Lung (tissue), 12 donors: ENCODE measurements around the gene ATRNL1. TPM values are rescaled to one million over a fixed set of nuclear protein-coding genes. Genes with fewer than 3 reads are reported as not detected.
"Not testable (repeated sequence)": the region's sequence is repeated elsewhere in the genome, so short reads cannot be mapped to it uniquely, and the experiment has no call there.

Experiments used
- ATAC-seq: fragments of 200-7000 bp; cut with Tn5 transposase; one replicate; pipeline ENCODE4 v1.9.1; 2020; ENCODE audit warnings: moderate number of reproducible peaks; ENCODE audit not compliant: insufficient read depth, low FRiP score
- DNase-seq, 3 donors: peaks; one replicate each; pipeline ENCODE4 v3.0.0-alpha.2; 2013 to 2017
- H3K27ac ChIP-seq, 2 donors: one replicate each; pipeline ENCODE4 v1.5.1; 2013; ENCODE audit warnings: mild to moderate bottlenecking in 2 of 2, moderate library complexity in 2 of 2, control low read depth in 1 of 2, inconsistent platforms in 1 of 2, low read depth in 1 of 2, low read length in 1 of 2
- H3K27me3 ChIP-seq, 3 donors: one replicate each; pipeline ENCODE4 v1.5.1; 2013; ENCODE audit warnings: low read length in 2 of 3; ENCODE audit not compliant: control insufficient read depth in 3 of 3, insufficient read depth in 3 of 3
- H3K36me3 ChIP-seq, 4 donors: one replicate each; pipeline ENCODE4 v1.5.1; 2013; ENCODE audit warnings: low read length in 4 of 4, mild to moderate bottlenecking in 1 of 4, moderate library complexity in 1 of 4; ENCODE audit not compliant: control insufficient read depth in 4 of 4, insufficient read depth in 4 of 4
- H3K4me1 ChIP-seq, 5 donors: one replicate each; pipeline ENCODE4 v1.5.1; 2013; ENCODE audit warnings: low read length in 5 of 5, mild to moderate bottlenecking in 2 of 5, moderate library complexity in 1 of 5; ENCODE audit not compliant: control insufficient read depth in 5 of 5, insufficient read depth in 5 of 5
- H3K4me3 ChIP-seq: one replicate; pipeline ENCODE4 v1.5.1; 2013; ENCODE audit warnings: mild to moderate bottlenecking, control low read depth, moderate library complexity
- H3K9ac ChIP-seq, 2 donors: one replicate each; pipeline ENCODE4 v1.5.1; 2013; ENCODE audit warnings: low read length in 2 of 2, control low read depth in 1 of 2; ENCODE audit not compliant: insufficient read depth in 1 of 2
- H3K9me3 ChIP-seq, 4 donors: one replicate each; pipeline ENCODE4 v1.5.1; 2013; ENCODE audit warnings: low read length in 3 of 4, mild to moderate bottlenecking in 1 of 4, moderate library complexity in 1 of 4; ENCODE audit not compliant: control insufficient read depth in 4 of 4, insufficient read depth in 3 of 4
- CTCF ChIP-seq: IDR thresholded peaks from 2 replicates; pipeline ENCODE4 v1.5.1; 2012; ENCODE audit warnings: mild to moderate bottlenecking; ENCODE audit errors: control extremely low read depth, extremely low read depth
- WGBS, 2 donors: extraction: QIAGEN DNeasy Blood & Tissue Kit; methylation state at CpG; one replicate each; pipeline ENCODE4 v1.1.7; 2013; 5-methylcytosine and 5-hydroxymethylcytosine counted together
- polyA plus RNA-seq, 2 donors: library from polyadenylated mRNA; stranded (reverse); fragments of 200-250 nt; gene quantifications; one replicate each; pipeline ENCODE4 v1.2.1, GENCODE V29; 2013
- total RNA-seq, 2 donors: library from RNA; depleted of rRNA in 1 of 2; stranded (reverse); fragments of >200 nt in 1 of 2; gene quantifications; one replicate each; pipeline ENCODE4 v1.2.1, GENCODE V29; 2014 to 2021
- donor health status: control.
- donor health status: control.
- donor health status: Bipolar disorder and iron deficiency.
- donor health status: healthy.
- donor health status: DM: yes; HTN: yes; CAD: no.

Gene ATRNL1
- total and polyA plus RNA-seq, 4 donors, result 0.05 to 11.1 (median 0.24) TPM

- not testable (repeated sequence) for H3K4me3 ChIP-seq, H3K36me3 ChIP-seq, H3K4me1 ChIP-seq, H3K9me3 ChIP-seq, H3K9ac ChIP-seq, H3K27ac ChIP-seq, DNase-seq, H3K27me3 ChIP-seq, ATAC-seq
- WGBS, 2 donors, result 90 to 95% methylated on average over 13 to 18 of the region's 18 CpGs
These were observed 443.2 kb downstream of the ATRNL1 start for GRCh38 chr10:115536401-115536800.

GRCh38 chr10:115539142-115539762, 446.1 kb downstream of the ATRNL1 start:
- no peak for DNase-seq
- H3K9me3 ChIP-seq, result no peaks in the 10 kb centered on the region
- H3K27ac ChIP-seq, result no peak overlapping the region
- no peak overlapping the region for H3K9ac ChIP-seq
- no peaks in the 10 kb centered on the region for H3K4me1 ChIP-seq
- H3K36me3 ChIP-seq, result no peaks in the 10 kb centered on the region
- ATAC-seq, result no peak
- no peak for TF ChIP-seq CTCF
- H3K27me3 ChIP-seq, result no peaks in the 10 kb centered on the region
- no peak overlapping the region for H3K4me3 ChIP-seq

- no peak for ATAC-seq
- H3K9ac ChIP-seq, result no peak overlapping the region
- no peak for TF ChIP-seq CTCF
These were observed 462.8 kb downstream of the ATRNL1 start for GRCh38 chr10:115555887-115556402.

GRCh38 chr10:115558252-115558651, 465.1 kb downstream of the ATRNL1 start:
- DNase-seq (no peak), ATAC-seq (no peak)
- Histone ChIP-seq H3K4me3 (no peak overlapping the region), H3K4me1 (no peaks in the 10 kb centered on the region), H3K27ac (no peak overlapping the region), H3K36me3 (no peaks in the 10 kb centered on the region), H3K9ac (no peak overlapping the region), H3K27me3 (no peaks in the 10 kb centered on the region), H3K9me3 (no peaks in the 10 kb centered on the region)
- WGBS, 2 donors, result 57 to 66% methylated on average over 3 of the region's 3 CpGs
- no peak for TF ChIP-seq CTCF

More at GRCh38 chr10:115555887-115556402, 462.8 kb downstream of the ATRNL1 start:
- Histone ChIP-seq H3K4me3 (no peak overlapping the region), H3K4me1 (no peaks in the 10 kb centered on the region), H3K9me3 (no peaks in the 10 kb centered on the region), H3K27ac (no peak overlapping the region), H3K27me3 (no peaks in the 10 kb centered on the region), H3K36me3 (no peaks in the 10 kb centered on the region)
- DNase-seq, result no peak
- WGBS, 2 donors, result 38 to 55% methylated on average over 3 of the region's 3 CpGs
